Ovary (tissue), 3 donors: Measurements from ENCODE around the gene EFCAB6.

Source experiments
- CTCF ChIP-seq, 3 donors: fragments of 450-650 bp in 2 of 3; fragments of 200-600 bp in 1 of 3; IDR thresholded peaks; one replicate each; pipeline versions ENCODE4 v1.5.1 to v1.8.0; 2016 to 2022; ENCODE audit warnings: antibody characterized with exemption in 3 of 3, mild to moderate bottlenecking in 1 of 3
- EP300 ChIP-seq: sonication (generic); formaldehyde crosslinking; IDR thresholded peaks from one replicate; pipeline ENCODE4 v1.6.1; 2017; ENCODE audit warnings: antibody characterized with exemption
- POLR2A ChIP-seq: fragments of 450-650 bp; IDR thresholded peaks from one replicate; pipeline ENCODE4 v1.6.1; 2017; ENCODE audit warnings: antibody characterized with exemption, mild to moderate bottlenecking, moderate library complexity
- donor health status: DM: no; HTN: no; CAD: no.

GRCh38 chr22:43838571-43839307, 26.6 kb upstream of the EFCAB6 start:
- no peak for TF ChIP-seq CTCF (IDR thresholded peaks at IDR 0.05)
- TF ChIP-seq POLR2A, result no peak
- no peak for TF ChIP-seq EP300
